Naive B cell (primary cell): ENCODE data around the gene PLEKHG7. TPM values are rescaled to one million over a fixed set of nuclear protein-coding genes. Genes with fewer than 3 reads are reported as not detected.
A peak's percentile ranks its signal among the peaks of the same experiment; 100 is the strongest.
"Not testable (repeated sequence)": the region's sequence is repeated elsewhere in the genome, so short reads cannot be mapped to it uniquely, and the experiment has no call there.

Source experiments
- ATAC-seq, 2 donors: fragments of 150-1000 bp; cut with Tn5 transposase; 2 replicates each; pipeline ENCODE4 v1.10.0; 2021; ENCODE audit warnings: low read depth in 2 of 2, mild to moderate bottlenecking in 2 of 2, moderate library complexity in 2 of 2
- DNase-seq: peaks from one replicate; pipeline ENCODE4 v3.0.0; 2022
- H3K27ac Mint-ChIP-seq, 6 donors: one replicate each; pipeline ENCODE4 v1.8.0; 2020 to 2022; ENCODE audit warnings: mild to moderate bottlenecking in 6 of 6, mixed read lengths in 6 of 6, moderate library complexity in 5 of 6, inconsistent platforms in 2 of 6
- H3K27me3 Mint-ChIP-seq, 3 donors: one replicate each; pipeline ENCODE4 v1.8.0; 2021 to 2022; ENCODE audit warnings: mixed read lengths in 3 of 3, mild to moderate bottlenecking in 1 of 3
- H3K36me3 Mint-ChIP-seq, 2 donors: one replicate each; pipeline ENCODE4 v1.8.0; 2020 to 2022; ENCODE audit warnings: mixed read lengths in 2 of 2, inconsistent platforms in 1 of 2, mild to moderate bottlenecking in 1 of 2
- H3K4me1 Mint-ChIP-seq, 3 donors: one replicate each; pipeline ENCODE4 v1.8.0; 2020 to 2022; ENCODE audit warnings: mixed read lengths in 3 of 3, inconsistent platforms in 1 of 3, mild to moderate bottlenecking in 1 of 3, moderate library complexity in 1 of 3
- H3K4me3 Mint-ChIP-seq, 8 donors: one replicate each; pipeline ENCODE4 v1.8.0; 2020 to 2022; ENCODE audit warnings: mild to moderate bottlenecking in 8 of 8, mixed read lengths in 8 of 8, moderate library complexity in 8 of 8, inconsistent platforms in 2 of 8
- H3K9me3 Mint-ChIP-seq, 7 donors: one replicate each; pipeline ENCODE4 v1.8.0; 2020 to 2022; ENCODE audit warnings: mixed read lengths in 7 of 7, mild to moderate bottlenecking in 5 of 7, inconsistent platforms in 2 of 7, moderate library complexity in 1 of 7
- polyA plus RNA-seq, 6 donors: library from polyadenylated mRNA; unstranded; fragments of 300-500 nt; fragmentation: Illumina TruSeq; gene quantifications; one replicate each; pipeline ENCODE4 v1.2.3, GENCODE V29; 2021; ENCODE audit warnings: low read depth in 6 of 6

Gene PLEKHG7
- polyA plus RNA-seq, 6 donors from 2014 or later, result 0.08 to 0.20 (median 0.11) TPM; not detected in 2

GRCh38 chr12:92769124-92769901 is 66.5 kb downstream of the PLEKHG7 start:
- H3K9me3 Mint-ChIP-seq, result no peaks in the 10 kb centered on the region
- H3K36me3 Mint-ChIP-seq, result no peaks in the 10 kb centered on the region
- no peak overlapping the region for H3K4me3 Mint-ChIP-seq
- H3K27me3 Mint-ChIP-seq, result no peaks in the 10 kb centered on the region
- H3K27ac Mint-ChIP-seq, result peak overlapping the region in 1 of 6 donors; percentile 0
- no peak for ATAC-seq
- no peak for DNase-seq
- H3K4me1 Mint-ChIP-seq, result peaks cover 9 to 18% (median 14%) of the 10 kb centered on the region in 3 donors

GRCh38 chr12:92771001-92771400 is 68.2 kb downstream of the PLEKHG7 start:
- Mint-ChIP-seq H3K4me3 (no peak overlapping the region), H3K36me3 (peaks cover 0 to 5% of the 10 kb centered on the region in 2 donors), H3K9me3 (no peaks in the 10 kb centered on the region), H3K27me3 (no peaks in the 10 kb centered on the region), H3K27ac (peak overlapping the region in 2 of 6 donors; percentile 18 to 71), H3K4me1 (peaks cover 9 to 18% (median 14%) of the 10 kb centered on the region in 3 donors)
- ATAC-seq, result no peak
- DNase-seq, result no peak

- DNase-seq (no peak), ATAC-seq (no peak)
- Mint-ChIP-seq H3K4me3 (no peak overlapping the region), H3K27me3 (no peaks in the 10 kb centered on the region), H3K4me1 (peaks cover 1 to 11% (median 5%) of the 10 kb centered on the region in 3 donors), H3K9me3 (no peaks in the 10 kb centered on the region), H3K36me3 (peaks cover 16 to 31% of the 10 kb centered on the region in 2 donors), H3K27ac (no peak overlapping the region)
These were observed 72.6 kb downstream of the PLEKHG7 start for GRCh38 chr12:92775416-92775815.

GRCh38 chr12:92778525-92778924 is 75.7 kb downstream of the PLEKHG7 start:
- Mint-ChIP-seq H3K36me3 (peaks cover 23 to 39% of the 10 kb centered on the region in 2 donors), H3K9me3 (no peaks in the 10 kb centered on the region), H3K4me3 (no peak overlapping the region), H3K27ac (peak overlapping the region in 1 of 6 donors; percentile 8), H3K27me3 (no peaks in the 10 kb centered on the region), H3K4me1 (no peaks in the 10 kb centered on the region)
- ATAC-seq, result no peak
- no peak for DNase-seq

- H3K36me3 Mint-ChIP-seq, result peaks cover 23 to 38% of the 10 kb centered on the region in 2 donors
- DNase-seq, result no peak
These were observed 77.1 kb downstream of the PLEKHG7 start for GRCh38 chr12:92779902-92780301.

GRCh38 chr12:92784356-92784755 is 81.6 kb downstream of the PLEKHG7 start:
- ATAC-seq (no peak), DNase-seq (no peak)
- no peak overlapping the region for H3K4me3 Mint-ChIP-seq
- H3K27ac Mint-ChIP-seq, result no peak overlapping the region
- no peaks in the 10 kb centered on the region for H3K27me3 Mint-ChIP-seq
- H3K36me3 Mint-ChIP-seq, result peaks cover 7 to 14% of the 10 kb centered on the region in 2 donors
- peaks cover 0 to 5% (median 0%) of the 10 kb centered on the region in 3 donors for H3K4me1 Mint-ChIP-seq
- no peaks in the 10 kb centered on the region for H3K9me3 Mint-ChIP-seq

More at GRCh38 chr12:92779902-92780301, 77.1 kb downstream of the PLEKHG7 start:
- ATAC-seq, result no peak
- Mint-ChIP-seq H3K4me1 (peaks cover 0 to under 1% (median 0%) of the 10 kb centered on the region in 3 donors), H3K27me3 (no peaks in the 10 kb centered on the region), H3K4me3 (no peak overlapping the region), H3K9me3 (no peaks in the 10 kb centered on the region), H3K27ac (no peak overlapping the region)

- ATAC-seq (peak; percentile 96 to 97), DNase-seq (peak; percentile 61)
- Mint-ChIP-seq H3K27ac (no peak overlapping the region), H3K4me1 (peaks cover 0 to 5% (median 0%) of the 10 kb centered on the region in 3 donors), H3K4me3 (no peak overlapping the region), H3K36me3 (peaks cover 7 to 13% of the 10 kb centered on the region in 2 donors), H3K9me3 (peaks cover 0 to 3% (median 0%) of the 10 kb centered on the region in 7 donors), H3K27me3 (no peaks in the 10 kb centered on the region)
These were observed 82.2 kb downstream of the PLEKHG7 start for GRCh38 chr12:92784797-92785562.

GRCh38 chr12:92785563-92785950 is 82.8 kb downstream of the PLEKHG7 start:
- H3K27me3 Mint-ChIP-seq, result no peaks in the 10 kb centered on the region
- ATAC-seq (no peak), DNase-seq (no peak)

GRCh38 chr12:92786045-92786444 is 83.3 kb downstream of the PLEKHG7 start:
- H3K27me3 Mint-ChIP-seq, result no peaks in the 10 kb centered on the region
- peak overlapping the region in 2 of 6 donors; percentile 4 to 29 for H3K27ac Mint-ChIP-seq
- peaks cover 0 to 11% (median 7%) of the 10 kb centered on the region in 7 donors for H3K9me3 Mint-ChIP-seq
- no peak for DNase-seq
- H3K4me3 Mint-ChIP-seq, result no peak overlapping the region
- peaks cover 0 to 5% (median 0%) of the 10 kb centered on the region in 3 donors for H3K4me1 Mint-ChIP-seq
- H3K36me3 Mint-ChIP-seq, result peaks cover 16 to 21% of the 10 kb centered on the region in 2 donors
- ATAC-seq, result no peak

More at GRCh38 chr12:92785563-92785950, 82.8 kb downstream of the PLEKHG7 start:
- Mint-ChIP-seq H3K27ac (peak overlapping the region in 2 of 6 donors; percentile 4 to 29), H3K4me3 (no peak overlapping the region), H3K9me3 (peaks cover 0 to 7% (median 4%) of the 10 kb centered on the region in 7 donors), H3K36me3 (peaks cover 13 to 18% of the 10 kb centered on the region in 2 donors), H3K4me1 (peaks cover 0 to 5% (median 0%) of the 10 kb centered on the region in 3 donors)

GRCh38 chr12:92794356-92794755 is 91.6 kb downstream of the PLEKHG7 start:
- Mint-ChIP-seq H3K9me3 (peaks cover 9 to 32% (median 29%) of the 10 kb centered on the region in 7 donors), H3K36me3 (peaks cover 53 to 54% of the 10 kb centered on the region in 2 donors)
- H3K27ac Mint-ChIP-seq, DNase-seq, ATAC-seq, H3K4me3 Mint-ChIP-seq, H3K4me1 Mint-ChIP-seq, H3K27me3 Mint-ChIP-seq: not testable (repeated sequence)

GRCh38 chr12:92794814-92795213 is 92.0 kb downstream of the PLEKHG7 start:
- peaks cover 2 to 6% (median 5%) of the 10 kb centered on the region in 3 donors for H3K4me1 Mint-ChIP-seq
- H3K27me3 Mint-ChIP-seq, result no peaks in the 10 kb centered on the region
- no peak for DNase-seq
- no peak overlapping the region for H3K4me3 Mint-ChIP-seq
- no peak overlapping the region for H3K27ac Mint-ChIP-seq
- peaks cover 53 to 54% of the 10 kb centered on the region in 2 donors for H3K36me3 Mint-ChIP-seq
- H3K9me3 Mint-ChIP-seq, result peaks cover 9 to 32% (median 29%) of the 10 kb centered on the region in 7 donors
- no peak for ATAC-seq

- H3K4me1 Mint-ChIP-seq, result peaks cover 2 to 6% (median 5%) of the 10 kb centered on the region in 3 donors
- no peak for DNase-seq
- ATAC-seq, result no peak
- peaks cover 5 to 18% (median 17%) of the 10 kb centered on the region in 7 donors for H3K9me3 Mint-ChIP-seq
- no peak overlapping the region for H3K4me3 Mint-ChIP-seq
- no peaks in the 10 kb centered on the region for H3K27me3 Mint-ChIP-seq
- H3K27ac Mint-ChIP-seq, result no peak overlapping the region
- peaks cover 39 to 46% of the 10 kb centered on the region in 2 donors for H3K36me3 Mint-ChIP-seq
These were observed 93.9 kb downstream of the PLEKHG7 start for GRCh38 chr12:92796650-92797049.

- ATAC-seq, result no peak
- H3K36me3 Mint-ChIP-seq, result peaks cover 26 to 44% of the 10 kb centered on the region in 2 donors
- no peaks in the 10 kb centered on the region for H3K4me1 Mint-ChIP-seq
- H3K9me3 Mint-ChIP-seq, result peaks cover 0 to 4% (median 0%) of the 10 kb centered on the region in 7 donors
- H3K4me3 Mint-ChIP-seq, result no peak overlapping the region
- H3K27me3 Mint-ChIP-seq, result no peaks in the 10 kb centered on the region
- H3K27ac Mint-ChIP-seq, result no peak overlapping the region
- no peak for DNase-seq
These were observed 100.1 kb downstream of the PLEKHG7 start for GRCh38 chr12:92802906-92803305.
